Pons (tissue), 1 donor: ENCODE results near the gene CEP162.
"Not testable (repeated sequence)": the region's sequence is repeated elsewhere in the genome, so short reads cannot be mapped to it uniquely, and the experiment has no call there.

Source experiments
- DNase-seq: peaks from one replicate; pipeline ENCODE4 v3.0.0-alpha.2; 2016; ENCODE audit warnings: low spot score

Gene CEP162

GRCh38 chr6:84089081-84089480, 138.4 kb downstream of the CEP162 start:
- DNase-seq: no peak

- no peak for DNase-seq
Measured at GRCh38 chr6:84086545-84087429, 140.7 kb downstream of the CEP162 start.

GRCh38 chr6:84086056-84086455, 141.4 kb downstream of the CEP162 start:
- DNase-seq: no peak

- DNase-seq: not testable (repeated sequence)
Measured at GRCh38 chr6:84084705-84085104, 142.7 kb downstream of the CEP162 start.

GRCh38 chr6:84082689-84083265, 144.7 kb downstream of the CEP162 start:
- DNase-seq: no peak

GRCh38 chr6:84081222-84081621, 146.2 kb downstream of the CEP162 start:
- no peak for DNase-seq

GRCh38 chr6:84078335-84078734, 149.1 kb downstream of the CEP162 start:
- DNase-seq: no peak

- no peak for DNase-seq
Measured at GRCh38 chr6:84077645-84078044, 149.8 kb downstream of the CEP162 start.

- no peak for DNase-seq
Measured at GRCh38 chr6:84074988-84075781, 152.3 kb downstream of the CEP162 start.
